Thoracic aorta (tissue), 2 donors: ENCODE results near the gene HSD17B11. TPM values are rescaled to one million over a fixed set of nuclear protein-coding genes. Genes with fewer than 3 reads are reported as not detected.
A peak's percentile ranks its signal among the peaks of the same experiment; 100 is the strongest.

Source experiments
- ATAC-seq: fragments of 150-250 bp; one replicate; pipeline ENCODE4 v1.8.0; 2017; ENCODE audit warnings: low read depth; ENCODE audit not compliant: insufficient number of reproducible peaks, low FRiP score
- DNase-seq: peaks from one replicate; pipeline ENCODE4 v3.0.0-alpha.2; 2020; ENCODE audit warnings: low spot score
- H3K27ac ChIP-seq, 2 donors: fragments of 200-600 bp; sonication (generic); 1 replicate in 1 of 2; 2 replicates in 1 of 2; pipeline ENCODE4 v1.5.1; 2016; ENCODE audit warnings: mild to moderate bottlenecking in 2 of 2, moderate library complexity in 2 of 2
- H3K27me3 ChIP-seq: fragments of 200-600 bp; sonication (generic); replicated peaks from 2 replicates; pipeline ENCODE4 v1.6.0; 2016; ENCODE audit warnings: mild to moderate bottlenecking; ENCODE audit not compliant: insufficient read depth
- H3K36me3 ChIP-seq: fragments of 200-600 bp; sonication (generic); one replicate; pipeline ENCODE4 v1.5.1; 2016
- H3K4me1 ChIP-seq, 2 donors: fragments of 200-600 bp; sonication (generic); 1 replicate in 1 of 2; 2 replicates in 1 of 2; pipeline versions ENCODE4 v1.5.1 to v1.6.0; 2016; ENCODE audit warnings: low read depth in 2 of 2, mild to moderate bottlenecking in 1 of 2; ENCODE audit not compliant: control insufficient read depth in 1 of 2
- H3K4me3 ChIP-seq: fragments of 200-600 bp; sonication (generic); 2 replicates; pipeline ENCODE4 v1.5.1; 2016; ENCODE audit warnings: mild to moderate bottlenecking
- H3K9me3 ChIP-seq: fragments of 200-600 bp; sonication (generic); 2 replicates; pipeline ENCODE4 v1.5.1; 2016
- total RNA-seq, 2 donors: library from RNA; depleted of rRNA; stranded (reverse); fragments of >200 nt; gene quantifications; one replicate each; pipeline versions ENCODE4 v1.1.0 to v1.2.3, GENCODE V29; 2016
- TF ChIP-seq, protein P1 (sequence below): fragments of 200-600 bp; sonication (generic); IDR thresholded peaks from one replicate; pipeline ENCODE4 v1.5.1; 2019; ENCODE audit warnings: antibody characterized with exemption

The HSD17B11 gene
- total RNA-seq, 2 donors from 2014 or later, result 43.2 to 57.6 TPM

DNA sequence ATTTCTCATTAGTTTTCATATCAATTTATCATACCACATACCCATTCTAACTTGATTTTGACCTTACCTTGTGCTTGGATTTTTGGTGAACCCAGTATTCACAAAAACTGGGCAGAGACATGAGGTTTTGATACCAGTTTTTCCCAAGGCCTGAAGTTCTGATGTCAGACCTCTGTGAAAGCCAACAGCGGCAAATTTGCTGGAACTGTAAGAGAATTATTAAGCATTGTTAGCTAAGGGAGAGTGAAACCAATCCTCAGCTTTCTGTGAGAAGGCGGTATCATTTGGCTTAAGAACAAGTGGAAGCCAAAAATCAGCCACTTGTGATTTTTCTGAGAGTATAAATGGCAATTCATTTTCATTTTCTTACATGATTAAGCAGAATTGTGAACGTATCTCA is 77.2 kb downstream of the HSD17B11 start:
- Histone ChIP-seq H3K4me1 (peaks cover 5 to 10% of the 10 kb centered on the region in 2 donors), H3K27ac (peak overlapping the region; percentile 19 to 28), H3K36me3 (no peaks in the 10 kb centered on the region), H3K9me3 (no peaks in the 10 kb centered on the region), H3K4me3 (no peak overlapping the region), H3K27me3 (no peaks in the 10 kb centered on the region)
- TF ChIP-seq, protein P1, sequence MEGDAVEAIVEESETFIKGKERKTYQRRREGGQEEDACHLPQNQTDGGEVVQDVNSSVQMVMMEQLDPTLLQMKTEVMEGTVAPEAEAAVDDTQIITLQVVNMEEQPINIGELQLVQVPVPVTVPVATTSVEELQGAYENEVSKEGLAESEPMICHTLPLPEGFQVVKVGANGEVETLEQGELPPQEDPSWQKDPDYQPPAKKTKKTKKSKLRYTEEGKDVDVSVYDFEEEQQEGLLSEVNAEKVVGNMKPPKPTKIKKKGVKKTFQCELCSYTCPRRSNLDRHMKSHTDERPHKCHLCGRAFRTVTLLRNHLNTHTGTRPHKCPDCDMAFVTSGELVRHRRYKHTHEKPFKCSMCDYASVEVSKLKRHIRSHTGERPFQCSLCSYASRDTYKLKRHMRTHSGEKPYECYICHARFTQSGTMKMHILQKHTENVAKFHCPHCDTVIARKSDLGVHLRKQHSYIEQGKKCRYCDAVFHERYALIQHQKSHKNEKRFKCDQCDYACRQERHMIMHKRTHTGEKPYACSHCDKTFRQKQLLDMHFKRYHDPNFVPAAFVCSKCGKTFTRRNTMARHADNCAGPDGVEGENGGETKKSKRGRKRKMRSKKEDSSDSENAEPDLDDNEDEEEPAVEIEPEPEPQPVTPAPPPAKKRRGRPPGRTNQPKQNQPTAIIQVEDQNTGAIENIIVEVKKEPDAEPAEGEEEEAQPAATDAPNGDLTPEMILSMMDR, result no peak
- ATAC-seq, result no peak
- DNase-seq, result no peak

DNA sequence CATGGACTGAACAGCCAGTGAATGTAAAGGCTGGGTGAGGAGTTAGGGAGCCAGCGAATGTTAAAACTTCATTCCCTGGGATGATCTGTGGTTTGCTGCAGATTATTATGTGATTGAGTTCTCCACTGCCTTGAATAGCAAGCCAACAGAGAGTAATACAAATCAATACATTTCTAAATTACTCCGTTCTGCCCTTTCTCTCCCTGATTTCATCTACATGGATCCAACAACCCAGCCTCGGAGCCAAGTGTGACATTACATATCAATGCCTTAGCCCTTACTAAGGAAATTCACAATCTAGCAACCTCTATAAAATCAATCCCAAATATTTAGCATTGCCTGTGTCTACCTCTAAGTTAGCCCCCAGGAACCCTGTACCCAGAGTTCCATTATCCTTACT is 79.3 kb downstream of the HSD17B11 start:
- ATAC-seq (no peak), DNase-seq (no peak)
- TF ChIP-seq, protein P1, result no peak
- Histone ChIP-seq H3K9me3 (no peaks in the 10 kb centered on the region), H3K36me3 (no peaks in the 10 kb centered on the region), H3K4me1 (peaks cover 5 to 10% of the 10 kb centered on the region in 2 donors), H3K27ac (no peak overlapping the region), H3K27me3 (no peaks in the 10 kb centered on the region), H3K4me3 (no peak overlapping the region)

DNA sequence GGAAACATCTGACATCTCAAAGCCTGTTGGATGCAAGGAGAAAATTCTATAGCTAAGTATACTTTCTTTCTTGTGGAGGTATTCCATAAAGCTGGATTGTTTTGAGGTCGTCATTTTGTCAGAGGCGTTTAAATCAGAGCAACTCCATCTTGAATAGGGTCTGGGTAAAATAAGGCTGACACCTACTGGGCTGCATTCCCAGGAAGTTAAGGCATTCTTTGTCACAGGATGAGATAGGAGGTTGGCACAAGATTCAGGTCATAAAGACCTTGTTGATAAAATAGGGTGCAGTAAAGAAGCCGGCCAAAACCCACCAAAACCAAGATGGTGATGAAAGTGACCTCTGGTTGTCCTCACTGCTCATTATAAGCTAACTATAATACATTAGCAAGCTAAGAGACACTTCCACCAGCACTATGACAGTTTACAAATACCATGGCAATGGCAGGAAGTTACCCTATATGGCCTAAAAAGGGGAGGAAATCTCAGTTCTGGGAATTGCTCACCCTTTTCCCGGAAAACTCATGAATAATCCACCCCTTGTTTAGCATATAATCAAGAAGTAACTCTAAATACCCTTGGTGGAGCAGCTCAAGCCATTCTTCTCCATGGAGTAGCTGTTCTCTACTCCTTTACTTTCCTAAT is 80.2 kb downstream of the HSD17B11 start:
- Histone ChIP-seq H3K4me3 (no peak overlapping the region), H3K27ac (peak overlapping the region in 1 of 2 donors; percentile 36), H3K9me3 (no peaks in the 10 kb centered on the region), H3K36me3 (no peaks in the 10 kb centered on the region), H3K4me1 (peaks cover 5 to 10% of the 10 kb centered on the region in 2 donors), H3K27me3 (no peaks in the 10 kb centered on the region)
- ATAC-seq, result no peak
- TF ChIP-seq, protein P1, result no peak
- no peak for DNase-seq

DNA sequence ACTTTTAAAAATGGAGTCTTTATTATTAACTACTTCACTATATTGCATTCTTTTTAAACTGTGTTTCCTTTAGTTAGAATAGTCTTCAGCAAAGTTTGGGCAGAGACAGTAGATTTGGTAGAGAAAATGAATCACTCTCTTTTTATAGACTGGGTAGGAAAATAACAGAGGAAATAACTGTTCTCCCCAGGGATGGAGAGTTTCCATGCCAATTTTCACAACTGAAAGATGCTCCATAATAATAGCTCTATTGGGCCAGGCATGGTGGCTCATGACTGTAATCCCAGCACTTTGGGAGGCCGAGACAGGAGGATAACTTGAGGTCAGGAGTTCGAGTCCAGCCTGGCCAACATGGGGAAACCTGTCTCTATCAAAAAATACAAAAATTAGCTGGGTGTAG is 81.4 kb downstream of the HSD17B11 start:
- H3K9me3 ChIP-seq, result no peaks in the 10 kb centered on the region
- TF ChIP-seq, protein P1, result no peak
- peak; percentile 71 for ATAC-seq
- H3K4me1 ChIP-seq, result peaks cover 9 to 16% of the 10 kb centered on the region in 2 donors
- no peaks in the 10 kb centered on the region for H3K27me3 ChIP-seq
- DNase-seq, result peak; percentile 25
- H3K4me3 ChIP-seq, result no peak overlapping the region
- H3K27ac ChIP-seq, result peak overlapping the region; percentile 30 to 64
- no peaks in the 10 kb centered on the region for H3K36me3 ChIP-seq

DNA sequence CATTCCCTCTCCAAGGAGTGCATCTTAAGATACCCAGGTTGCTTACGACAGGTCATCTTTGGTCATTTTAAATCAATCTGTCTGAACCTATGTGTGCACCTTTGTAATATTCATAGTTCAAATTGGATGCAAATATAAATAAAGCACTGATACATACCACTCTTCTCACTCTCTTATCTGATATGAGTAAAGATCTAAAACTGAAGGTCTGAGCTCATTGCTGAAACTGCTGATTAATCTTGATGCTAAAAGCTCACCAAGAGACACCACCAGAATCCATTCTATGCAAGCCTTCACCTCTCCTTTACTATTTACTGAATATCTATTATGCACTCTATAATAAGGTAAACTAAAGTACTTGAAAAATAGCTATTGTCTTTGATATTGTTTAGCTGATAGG is 84.9 kb downstream of the HSD17B11 start:
- H3K27ac ChIP-seq, result no peak overlapping the region
- TF ChIP-seq, protein P1, result no peak
- H3K4me3 ChIP-seq, result no peak overlapping the region
- no peaks in the 10 kb centered on the region for H3K9me3 ChIP-seq
- H3K27me3 ChIP-seq, result no peaks in the 10 kb centered on the region
- no peaks in the 10 kb centered on the region for H3K36me3 ChIP-seq
- H3K4me1 ChIP-seq, result peaks cover 10 to 23% of the 10 kb centered on the region in 2 donors
- DNase-seq, result no peak
- no peak for ATAC-seq
